Omental fat pad (tissue), 4 donors: Measurements from ENCODE around the gene PTGDS. TPM values are rescaled to one million over a fixed set of nuclear protein-coding genes. Genes with fewer than 3 reads are reported as not detected.

Experiments
- ATAC-seq: fragments of 150-250 bp; one replicate; pipeline ENCODE4 v1.9.1; 2016; ENCODE audit warnings: mild to moderate bottlenecking, moderate library complexity; ENCODE audit not compliant: low FRiP score
- DNase-seq: peaks from one replicate; pipeline ENCODE4 v3.0.0-alpha.2; 2019; ENCODE audit warnings: low spot score
- CTCF ChIP-seq, 3 donors: fragments of 450-650 bp; IDR thresholded peaks; one replicate each; pipeline ENCODE4 v1.5.1; 2016 to 2017; ENCODE audit warnings: antibody characterized with exemption in 3 of 3, mild to moderate bottlenecking in 3 of 3, moderate library complexity in 2 of 3
- total RNA-seq, 4 donors: library from RNA; depleted of rRNA; stranded (reverse); fragments of >200 nt; gene quantifications; one replicate each; pipeline ENCODE4 v1.1.0, GENCODE V29; 2016

PTGDS gene
- total RNA-seq = 100 to 1,000 TPM in 2 of 4 donors, 10 to 100 TPM in 2; 76.9 to 173 (median 118) TPM

- TF ChIP-seq CTCF (IDR thresholded peaks at IDR 0.05) = no peak
- ATAC-seq = no peak
Observed at GRCh38 chr9:136977223-136977622, at the start of gene PTGDS. PTGDS (plus strand) TSS chr9:136977504; CDS start chr9:136977579, 75 bp downstream.

GRCh38 chr9:136928591-136928990, 48.7 kb upstream of the PTGDS start:
- no peak for TF ChIP-seq CTCF (IDR thresholded peaks at IDR 0.05)
- ATAC-seq = no peak
- no peak for DNase-seq

More at GRCh38 chr9:136977223-136977622, at the start of gene PTGDS:
- no peak for DNase-seq

- no peak for DNase-seq
- ATAC-seq = no peak
- no peak for TF ChIP-seq CTCF (IDR thresholded peaks at IDR 0.05)
Observed at GRCh38 chr9:136930014-136930413, 47.3 kb upstream of the PTGDS start.

GRCh38 chr9:136931611-136932130, 45.6 kb upstream of the PTGDS start:
- ATAC-seq = no peak

GRCh38 chr9:136934277-136934676, 43.0 kb upstream of the PTGDS start:
- ATAC-seq = no peak
- no peak for TF ChIP-seq CTCF (IDR thresholded peaks at IDR 0.05)
- no peak for DNase-seq

More at GRCh38 chr9:136931611-136932130, 45.6 kb upstream of the PTGDS start:
- TF ChIP-seq CTCF (IDR thresholded peaks at IDR 0.05) = no peak
- DNase-seq = no peak

GRCh38 chr9:136935651-136936050, 41.7 kb upstream of the PTGDS start:
- ATAC-seq = no peak
- no peak for TF ChIP-seq CTCF (IDR thresholded peaks at IDR 0.05)
- DNase-seq = no peak

GRCh38 chr9:136936645-136937170, 40.6 kb upstream of the PTGDS start:
- no peak for TF ChIP-seq CTCF (IDR thresholded peaks at IDR 0.05)
- ATAC-seq (no peak), DNase-seq (no peak)
